ENCODE results near the gene SLC43A2. TPM values are rescaled to one million over a fixed set of nuclear protein-coding genes. Genes with fewer than 3 reads are reported as not detected.

The SLC43A2 gene
- total RNA-seq, 1 experiment from 2014 or later: 3.4 TPM

DNA sequence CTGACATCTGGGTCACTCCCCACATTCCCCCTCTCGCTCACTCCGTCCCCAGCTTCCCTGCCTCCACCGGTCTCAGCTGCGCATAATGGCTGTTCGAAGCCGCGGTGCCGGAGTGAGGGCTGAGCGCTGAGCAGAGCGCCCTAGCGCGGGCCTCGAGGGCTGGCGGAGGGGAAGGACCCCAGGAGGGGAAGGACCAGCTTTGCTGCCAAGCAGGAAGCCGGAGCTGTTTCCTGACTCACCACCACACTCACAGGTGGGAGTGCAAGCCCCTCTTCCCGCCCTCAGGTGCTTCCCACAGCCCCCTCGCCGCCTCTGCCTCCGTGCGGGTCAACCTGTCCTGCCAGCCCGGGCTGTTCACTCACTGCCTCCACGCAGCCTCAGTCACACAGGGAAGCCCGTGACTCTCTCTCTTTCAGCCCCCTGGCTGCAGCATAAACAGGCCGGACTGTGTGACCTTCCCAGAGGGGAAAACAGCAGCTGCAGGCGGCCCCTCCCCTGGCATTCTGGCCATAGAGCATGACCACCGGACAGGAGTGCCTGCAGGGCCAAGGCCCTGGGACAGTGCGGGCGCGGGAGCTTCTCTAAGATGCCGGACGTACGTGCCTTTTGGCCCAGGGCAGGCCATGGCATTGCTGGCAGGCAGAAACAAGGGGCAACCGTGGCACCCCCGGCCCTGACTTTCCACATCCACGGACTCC lies 23.7 kb downstream of the SLC43A2 start:
- in situ Hi-C loops (cut with HindIII; ENCODE audit: low pct_unique_long_range_greater_than_20kb, low sequenced_read_pairs): no loop called here
- DNase-seq (ENCODE audit: low read depth, low spot score): no peak

DNA sequence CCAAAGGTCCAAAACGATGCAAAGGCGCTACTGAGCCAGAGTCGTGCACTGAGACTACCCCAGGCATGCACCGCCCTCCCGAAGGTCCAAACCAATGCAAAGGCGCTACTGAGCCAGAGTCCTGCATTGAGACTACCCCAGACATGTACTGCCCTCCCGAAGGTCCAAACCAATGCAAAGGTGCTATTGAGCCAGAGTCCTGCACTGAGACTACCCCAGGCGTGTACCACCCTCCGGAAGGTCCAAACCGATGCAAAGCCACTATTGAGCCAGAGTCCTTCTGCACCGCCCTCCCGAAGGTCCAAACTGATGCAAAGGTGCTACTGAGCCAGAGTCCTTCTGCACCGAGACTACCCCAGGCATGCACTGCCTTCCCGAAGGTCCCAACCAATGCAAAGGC lies 27.1 kb downstream of the SLC43A2 start:
- in situ Hi-C loops (cut with HindIII; ENCODE audit: low pct_unique_long_range_greater_than_20kb, low sequenced_read_pairs): no loop called here
- no peak for DNase-seq (ENCODE audit: low read depth, low spot score)

DNA sequence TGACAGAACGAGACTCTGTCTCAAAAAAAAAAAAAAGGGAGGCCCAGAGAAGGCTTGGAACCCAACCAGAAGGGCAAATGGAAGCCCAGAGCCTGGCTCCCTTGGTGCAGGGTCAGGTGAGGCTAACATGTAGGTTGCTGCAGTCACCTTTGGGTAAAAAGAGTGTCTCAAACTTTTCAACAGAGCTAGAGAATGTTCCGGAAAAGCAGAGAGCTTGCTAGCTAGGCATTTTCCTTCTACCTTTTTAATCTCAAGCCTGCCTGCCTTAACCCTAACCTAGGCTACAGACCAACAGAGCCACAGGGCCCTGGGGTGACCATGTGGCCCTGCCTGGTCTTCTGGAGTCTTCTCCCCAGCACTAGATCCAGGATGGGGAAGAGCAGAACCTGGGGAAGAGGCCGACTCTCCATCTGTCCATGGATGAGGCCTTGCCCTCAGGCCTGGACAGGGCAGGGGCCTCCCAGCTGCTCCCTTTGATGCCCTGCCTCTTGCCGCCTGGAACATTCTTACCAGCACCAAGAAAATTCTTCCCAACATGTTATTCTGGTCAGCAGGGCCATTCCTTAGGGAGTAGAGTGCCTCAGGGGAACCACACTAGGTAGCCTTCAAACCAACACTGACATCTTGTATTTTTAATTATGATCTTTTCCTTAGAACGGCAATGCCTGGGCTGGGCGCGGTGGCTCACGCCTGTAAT lies 30.1 kb downstream of the SLC43A2 start:
- in situ Hi-C loops (cut with HindIII; ENCODE audit: low pct_unique_long_range_greater_than_20kb, low sequenced_read_pairs): no loop called here
- DNase-seq (ENCODE audit: low read depth, low spot score): no peak

DNA sequence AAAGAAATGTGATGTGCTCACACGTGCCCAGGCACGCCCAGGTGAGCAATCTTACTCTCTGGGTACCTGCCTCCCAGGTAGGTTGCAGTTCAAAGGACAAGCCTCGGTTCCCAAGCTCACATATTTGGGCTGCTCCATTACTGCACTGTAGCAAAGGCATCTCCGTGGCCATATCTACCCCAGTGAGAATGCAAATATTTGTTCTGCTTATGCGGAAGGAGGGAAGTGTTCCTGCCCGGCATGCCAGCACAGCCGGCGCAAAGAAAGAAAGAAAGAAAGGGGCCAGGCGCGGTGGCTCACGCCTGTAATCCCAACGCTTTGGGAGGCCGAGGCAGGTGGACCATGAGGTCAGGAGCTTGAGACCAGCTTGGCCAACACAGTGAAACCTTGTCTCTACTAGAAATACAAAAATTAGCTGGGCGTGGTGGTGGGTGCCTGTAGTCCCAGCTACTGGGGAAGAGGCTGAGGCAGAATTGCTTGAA lies 30.7 kb downstream of the SLC43A2 start:
- DNase-seq (ENCODE audit: low read depth, low spot score): no peak
- in situ Hi-C loops (cut with HindIII; ENCODE audit: low pct_unique_long_range_greater_than_20kb, low sequenced_read_pairs): no loop called here

GRCh38 chr17:1593630-1593931 lies 35.1 kb downstream of the SLC43A2 start:
- in situ Hi-C loops (cut with HindIII; ENCODE audit: low pct_unique_long_range_greater_than_20kb, low sequenced_read_pairs): no loop called here

GRCh38 chr17:1592751-1593629 lies 35.6 kb downstream of the SLC43A2 start:
- in situ Hi-C loops (cut with HindIII; ENCODE audit: low pct_unique_long_range_greater_than_20kb, low sequenced_read_pairs): no loop called here

More at GRCh38 chr17:1593630-1593931, 35.1 kb downstream of the SLC43A2 start:
- no peak for DNase-seq (ENCODE audit: low read depth, low spot score)

DNA sequence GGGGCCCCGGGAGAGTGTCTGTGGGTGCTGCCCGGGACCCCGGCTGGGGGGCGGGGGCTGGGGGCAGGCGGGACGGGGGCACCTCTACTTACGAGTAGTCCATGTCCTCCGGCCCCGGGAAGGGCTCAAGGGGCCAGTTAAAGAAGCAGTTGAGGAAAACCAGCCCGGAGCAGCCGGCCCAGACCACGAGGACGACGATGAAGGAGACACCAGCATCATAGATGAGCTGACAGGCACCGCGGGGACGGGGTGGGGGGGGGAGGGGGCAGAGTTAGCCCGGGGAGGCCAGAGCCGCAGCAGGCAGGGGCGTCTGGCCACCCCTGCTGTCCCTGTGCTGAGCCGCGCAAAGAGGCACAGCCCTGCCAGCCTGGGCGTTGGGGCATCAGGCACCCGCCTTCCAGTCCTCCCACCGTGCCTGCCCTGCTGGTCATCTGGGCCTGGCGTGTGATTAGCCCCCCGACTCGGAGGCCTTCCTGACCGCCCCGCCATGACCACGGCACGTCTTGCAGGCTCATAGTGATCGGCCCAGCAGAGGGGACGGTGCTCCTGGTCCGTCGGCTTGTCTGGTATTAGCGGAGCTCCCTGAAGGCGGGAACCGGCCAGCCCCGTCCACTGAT lies 37.1 kb downstream of the SLC43A2 start:
- DNase-seq (ENCODE audit: low read depth, low spot score): no peak
- in situ Hi-C loops (cut with HindIII; ENCODE audit: low pct_unique_long_range_greater_than_20kb, low sequenced_read_pairs): no loop called here

More at GRCh38 chr17:1592751-1593629, 35.6 kb downstream of the SLC43A2 start:
- DNase-seq (ENCODE audit: low read depth, low spot score): no peak

GRCh38 chr17:1590747-1591473 lies 37.7 kb downstream of the SLC43A2 start:
- DNase-seq (ENCODE audit: low read depth, low spot score): no peak
- in situ Hi-C loops (cut with HindIII; ENCODE audit: low pct_unique_long_range_greater_than_20kb, low sequenced_read_pairs): no loop called here

DNA sequence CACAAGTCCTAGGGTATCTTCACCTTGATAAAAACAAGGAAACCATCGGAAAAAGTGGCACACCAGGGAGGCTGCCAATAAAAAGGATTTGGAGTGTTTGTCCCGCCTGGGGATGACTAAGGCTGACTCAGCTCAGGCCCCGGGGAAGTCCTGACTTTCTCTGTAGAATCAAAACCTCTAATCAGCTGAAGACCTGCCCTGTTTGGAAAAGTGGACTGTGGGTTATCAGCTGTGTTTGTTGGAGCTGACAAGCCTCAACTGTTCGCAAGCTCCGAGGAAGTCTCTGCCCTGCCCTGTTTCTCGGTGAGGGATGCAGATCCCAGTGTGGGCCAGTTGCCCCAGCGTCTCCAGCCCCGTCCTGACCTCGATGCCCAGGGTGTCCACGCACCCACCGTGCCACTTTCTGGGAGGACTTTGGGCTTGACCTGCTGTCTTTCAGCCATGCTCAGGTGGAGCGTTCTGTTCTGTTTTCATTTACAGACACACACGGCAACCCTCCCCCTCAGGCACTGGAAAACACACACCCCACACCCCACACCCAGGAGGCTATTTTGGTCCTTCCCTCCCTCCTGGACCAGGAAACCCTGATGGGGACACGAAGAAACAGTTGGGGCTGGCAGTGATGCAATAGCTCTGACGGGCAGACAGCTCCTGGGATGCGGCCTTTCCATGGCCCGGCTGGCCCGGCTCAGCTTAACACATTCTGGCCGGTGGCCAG lies 38.4 kb downstream of the SLC43A2 start:
- in situ Hi-C loops (cut with HindIII; ENCODE audit: low pct_unique_long_range_greater_than_20kb, low sequenced_read_pairs): no loop called here
- DNase-seq (ENCODE audit: low read depth, low spot score): peak; percentile 49

- in situ Hi-C loops (cut with HindIII; ENCODE audit: low pct_unique_long_range_greater_than_20kb, low sequenced_read_pairs): no loop called here
- no peak for DNase-seq (ENCODE audit: low read depth, low spot score)
Measured at GRCh38 chr17:1588821-1589585, 39.6 kb downstream of the SLC43A2 start.

DNA sequence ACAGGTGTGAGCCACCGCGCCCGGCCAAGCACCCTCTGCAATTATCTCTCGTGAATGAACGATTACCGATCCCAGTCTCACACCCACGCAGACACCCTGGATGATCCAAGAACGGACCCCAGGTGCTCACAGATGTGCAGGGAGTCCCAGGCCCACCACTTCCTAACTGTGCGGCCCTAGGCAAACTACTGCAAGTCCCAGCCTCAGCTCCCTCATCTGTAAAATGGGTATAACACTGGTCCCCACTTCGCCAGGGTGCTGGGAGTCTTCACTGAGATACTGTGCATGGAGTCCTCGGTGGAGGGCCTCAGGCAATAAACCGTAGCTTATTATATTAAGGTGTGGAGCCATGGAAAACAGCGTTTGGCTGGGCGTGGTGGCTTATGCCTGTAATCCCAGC lies 44.5 kb downstream of the SLC43A2 start:
- DNase-seq (ENCODE audit: low read depth, low spot score): no peak
- in situ Hi-C loops (cut with HindIII; ENCODE audit: low pct_unique_long_range_greater_than_20kb, low sequenced_read_pairs): no loop called here

- no peak for DNase-seq (ENCODE audit: low read depth, low spot score)
- in situ Hi-C loops (cut with HindIII; ENCODE audit: low pct_unique_long_range_greater_than_20kb, low sequenced_read_pairs): no loop called here
Measured at GRCh38 chr17:1583556-1583955, 45.1 kb downstream of the SLC43A2 start.

DNA sequence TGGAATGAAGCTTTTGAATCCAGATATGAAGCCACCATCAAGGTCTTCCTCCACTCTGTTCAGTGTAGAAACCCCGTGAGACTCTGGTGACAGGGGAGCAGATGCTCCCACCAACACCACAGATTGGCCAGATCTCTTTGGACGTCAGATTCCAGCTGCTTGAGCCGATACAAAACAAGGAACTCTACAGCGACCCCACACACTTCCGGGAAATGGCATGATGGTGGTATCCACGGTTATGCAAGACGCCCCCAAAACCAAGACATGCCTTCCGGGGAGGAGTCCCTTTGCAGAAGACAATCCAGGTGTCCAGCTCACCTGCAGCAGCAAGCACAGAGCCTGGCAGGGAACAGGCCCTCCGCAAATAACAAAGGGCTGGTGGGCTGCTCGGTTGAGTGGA lies 46.3 kb downstream of the SLC43A2 start:
- DNase-seq (ENCODE audit: low read depth, low spot score): no peak
- in situ Hi-C loops (cut with HindIII; ENCODE audit: low pct_unique_long_range_greater_than_20kb, low sequenced_read_pairs): no loop called here

GRCh38 chr17:1580979-1581676 lies 47.5 kb downstream of the SLC43A2 start:
- in situ Hi-C loops (cut with HindIII; ENCODE audit: low pct_unique_long_range_greater_than_20kb, low sequenced_read_pairs): no loop called here
- DNase-seq (ENCODE audit: low read depth, low spot score): no peak

DNA sequence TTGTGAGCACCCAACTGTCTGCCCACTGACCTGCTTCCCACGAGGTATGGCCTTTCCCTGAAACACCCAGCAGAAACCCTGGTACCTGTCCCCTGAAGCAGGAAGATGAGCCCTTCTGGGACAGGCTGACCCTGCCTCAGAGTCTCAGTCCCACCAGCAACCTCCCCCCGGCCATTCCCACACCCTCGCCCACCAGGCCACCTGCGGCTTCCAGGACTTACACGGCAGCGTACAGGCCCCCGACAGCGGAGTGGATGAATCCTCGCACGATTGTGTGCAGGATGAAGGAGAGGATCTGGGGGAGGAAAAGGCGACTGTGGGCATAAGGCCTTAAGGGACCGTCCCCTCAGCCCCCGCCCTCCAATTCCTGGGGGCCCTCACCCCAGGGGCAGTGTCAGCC lies 50.6 kb downstream of the SLC43A2 start:
- in situ Hi-C loops (cut with HindIII; ENCODE audit: low pct_unique_long_range_greater_than_20kb, low sequenced_read_pairs): no loop called here
- DNase-seq (ENCODE audit: low read depth, low spot score): no peak

DNA sequence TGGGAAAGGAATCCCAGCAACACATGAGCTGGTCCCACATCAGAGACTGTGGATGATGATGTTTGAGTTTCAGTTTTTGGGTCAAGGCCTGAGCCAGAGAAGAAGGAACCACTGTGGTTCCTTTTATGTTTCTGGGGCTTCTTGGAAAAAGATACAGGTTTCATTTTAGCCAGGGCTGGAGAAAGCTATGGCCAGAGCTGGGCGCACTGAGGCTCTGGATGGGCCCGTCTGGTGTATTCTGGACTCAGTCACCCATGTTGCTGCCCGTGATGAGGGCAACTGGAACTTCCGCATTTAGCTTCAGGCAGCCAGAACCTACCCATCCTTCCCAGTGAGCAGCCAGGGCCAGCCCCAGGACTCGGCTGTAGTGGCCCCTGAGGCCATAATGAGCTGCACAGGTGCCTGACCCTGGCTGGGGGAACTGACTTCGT lies 51.0 kb downstream of the SLC43A2 start:
- in situ Hi-C loops (cut with HindIII; ENCODE audit: low pct_unique_long_range_greater_than_20kb, low sequenced_read_pairs): no loop called here
- no peak for DNase-seq (ENCODE audit: low read depth, low spot score)
